Measurements from ENCODE around the gene SIN3B. TPM values are rescaled to one million over a fixed set of nuclear protein-coding genes. Genes with fewer than 3 reads are reported as not detected.

Gene SIN3B
- polyA plus RNA-seq, 2 of the 4 experiments (the other 2 are of a cell fraction): 12.2 to 21.3 TPM

DNA sequence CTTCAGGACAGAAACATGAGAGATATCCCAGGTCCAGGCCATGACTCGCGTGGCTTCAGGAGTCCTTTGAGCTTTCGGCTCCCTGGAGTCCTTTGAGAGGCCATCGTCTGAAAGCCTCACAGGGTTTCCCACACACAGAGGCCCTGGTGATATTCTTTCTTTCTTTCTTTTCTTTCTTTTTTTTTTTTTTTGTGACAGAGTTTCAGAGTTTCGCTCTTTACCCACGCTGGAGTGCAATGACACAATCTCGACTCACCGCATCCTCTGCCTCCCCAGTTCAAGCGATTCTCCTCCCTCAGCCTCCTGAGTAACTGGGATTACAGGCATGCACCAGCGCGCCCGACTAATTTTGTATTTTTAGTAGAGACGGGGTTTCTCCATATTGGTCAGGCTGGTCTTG lies 5.5 kb downstream of the SIN3B start:
- Histone ChIP-seq H3K4me2 (no peak overlapping the region), H3K27ac (no peak overlapping the region), H3K4me3 (no peak overlapping the region), H3K9me3 (no peaks in the 10 kb centered on the region), H3K4me1 (peaks cover 8% of the 10 kb centered on the region; the same call in 2 of the 3 replicates)
- FAIRE-seq: no peak
- 92% methylated on average over 13 of the region's 13 CpGs for WGBS (ENCODE audit: missing lambda C conversion rate)
- CTCF ChIA-PET: no interaction called here
- no peak for ATAC-seq
- POLR2A ChIA-PET: no interaction called here
- no peak for DNase-seq (ENCODE audit: low read depth in 1 of 2, low spot score in 1 of 2)
- TF ChIP-seq FOXS1 (CRISPR knock-in tag; IDR thresholded peaks at IDR 0.05) (no peak), SMC3 (IDR thresholded peaks at IDR 0.05) (no peak), NPAS2 (CRISPR knock-in tag; IDR thresholded peaks at IDR 0.05; ENCODE audit: borderline replicate concordance) (no peak), CBX8 (IDR thresholded peaks at IDR 0.05) (no peak), HDAC2 (IDR thresholded peaks at IDR 0.05) (no peak), MAFK (IDR thresholded peaks at IDR 0.05; ENCODE audit: partially characterized antibody) (no peak), RAD21 (conservative IDR thresholded peaks at IDR 0.05 in 1 of 2, IDR thresholded peaks at IDR 0.05 in 1 of 2) (no peak), MYC (IDR thresholded peaks at IDR 0.05; ENCODE audit: borderline replicate concordance, low read length) (no peak), HOXB13 (CRISPR knock-in tag; IDR thresholded peaks at IDR 0.05; ENCODE audit: low read depth) (no peak), JUN (IDR thresholded peaks at IDR 0.05) (no peak), EP300 (IDR thresholded peaks at IDR 0.05) (no peak), MAZ (IDR thresholded peaks at IDR 0.05; ENCODE audit: borderline replicate concordance, low read depth, low read length) (no peak), SREBF2 (IDR thresholded peaks at IDR 0.05) (no peak)
- TF ChIP-seq, protein P1, sequence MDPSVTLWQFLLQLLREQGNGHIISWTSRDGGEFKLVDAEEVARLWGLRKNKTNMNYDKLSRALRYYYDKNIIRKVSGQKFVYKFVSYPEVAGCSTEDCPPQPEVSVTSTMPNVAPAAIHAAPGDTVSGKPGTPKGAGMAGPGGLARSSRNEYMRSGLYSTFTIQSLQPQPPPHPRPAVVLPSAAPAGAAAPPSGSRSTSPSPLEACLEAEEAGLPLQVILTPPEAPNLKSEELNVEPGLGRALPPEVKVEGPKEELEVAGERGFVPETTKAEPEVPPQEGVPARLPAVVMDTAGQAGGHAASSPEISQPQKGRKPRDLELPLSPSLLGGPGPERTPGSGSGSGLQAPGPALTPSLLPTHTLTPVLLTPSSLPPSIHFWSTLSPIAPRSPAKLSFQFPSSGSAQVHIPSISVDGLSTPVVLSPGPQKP (IDR thresholded peaks at IDR 0.05; ENCODE audit: low read depth, low read length): no peak
- TF ChIP-seq, protein P2, sequence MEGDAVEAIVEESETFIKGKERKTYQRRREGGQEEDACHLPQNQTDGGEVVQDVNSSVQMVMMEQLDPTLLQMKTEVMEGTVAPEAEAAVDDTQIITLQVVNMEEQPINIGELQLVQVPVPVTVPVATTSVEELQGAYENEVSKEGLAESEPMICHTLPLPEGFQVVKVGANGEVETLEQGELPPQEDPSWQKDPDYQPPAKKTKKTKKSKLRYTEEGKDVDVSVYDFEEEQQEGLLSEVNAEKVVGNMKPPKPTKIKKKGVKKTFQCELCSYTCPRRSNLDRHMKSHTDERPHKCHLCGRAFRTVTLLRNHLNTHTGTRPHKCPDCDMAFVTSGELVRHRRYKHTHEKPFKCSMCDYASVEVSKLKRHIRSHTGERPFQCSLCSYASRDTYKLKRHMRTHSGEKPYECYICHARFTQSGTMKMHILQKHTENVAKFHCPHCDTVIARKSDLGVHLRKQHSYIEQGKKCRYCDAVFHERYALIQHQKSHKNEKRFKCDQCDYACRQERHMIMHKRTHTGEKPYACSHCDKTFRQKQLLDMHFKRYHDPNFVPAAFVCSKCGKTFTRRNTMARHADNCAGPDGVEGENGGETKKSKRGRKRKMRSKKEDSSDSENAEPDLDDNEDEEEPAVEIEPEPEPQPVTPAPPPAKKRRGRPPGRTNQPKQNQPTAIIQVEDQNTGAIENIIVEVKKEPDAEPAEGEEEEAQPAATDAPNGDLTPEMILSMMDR (IDR thresholded peaks at IDR 0.05): no peak
- TF ChIP-seq, protein P3, sequence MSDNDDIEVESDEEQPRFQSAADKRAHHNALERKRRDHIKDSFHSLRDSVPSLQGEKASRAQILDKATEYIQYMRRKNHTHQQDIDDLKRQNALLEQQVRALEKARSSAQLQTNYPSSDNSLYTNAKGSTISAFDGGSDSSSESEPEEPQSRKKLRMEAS (IDR thresholded peaks at IDR 0.05): no peak
- TF ChIP-seq, protein P4, sequence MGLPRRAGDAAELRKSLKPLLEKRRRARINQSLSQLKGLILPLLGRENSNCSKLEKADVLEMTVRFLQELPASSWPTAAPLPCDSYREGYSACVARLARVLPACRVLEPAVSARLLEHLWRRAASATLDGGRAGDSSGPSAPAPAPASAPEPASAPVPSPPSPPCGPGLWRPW (IDR thresholded peaks at IDR 0.05): no peak

DNA sequence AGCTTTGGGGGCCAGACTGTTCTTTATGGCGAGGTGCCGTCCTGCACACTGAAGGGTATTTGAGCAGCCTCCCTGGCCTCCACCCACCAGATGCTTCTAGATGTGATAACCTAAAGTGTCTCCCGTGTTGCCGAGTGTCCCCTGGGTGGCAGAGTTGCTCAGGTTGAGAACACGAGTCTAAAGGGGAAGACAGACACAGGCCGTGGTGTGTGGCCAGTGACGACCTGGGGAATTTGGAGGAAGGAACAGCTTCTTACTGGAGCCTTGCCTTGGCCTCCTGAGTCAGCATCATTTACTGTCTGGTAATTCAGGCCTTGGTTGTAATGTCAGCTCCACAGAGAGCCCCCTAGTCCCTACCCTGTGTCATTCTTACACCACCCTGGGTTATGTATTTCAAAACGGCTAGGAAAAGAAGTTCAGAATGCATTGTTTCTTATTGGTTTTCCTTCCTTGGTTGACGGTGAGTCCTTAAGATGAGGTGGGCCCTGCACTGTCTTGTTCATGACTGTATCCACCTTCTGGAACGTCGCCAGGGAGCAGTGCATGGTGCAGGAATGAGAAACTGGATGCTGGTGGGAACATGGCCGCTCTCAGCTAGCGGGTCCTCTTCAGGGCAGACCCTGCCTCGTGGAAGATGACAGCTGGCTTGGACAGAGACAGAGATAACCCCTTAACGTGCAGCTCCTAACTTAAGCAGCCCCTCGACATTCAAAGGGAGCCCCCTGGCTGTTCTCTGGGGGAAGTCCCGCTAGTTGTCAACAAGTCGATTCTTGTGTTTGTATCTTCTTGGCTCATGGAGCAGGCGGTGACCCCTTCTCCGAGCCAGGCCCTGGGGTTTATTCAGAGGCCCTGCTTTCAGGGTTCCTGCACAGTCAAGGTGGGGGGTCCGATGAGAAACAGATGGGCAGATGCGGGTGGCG lies 7.2 kb downstream of the SIN3B start:
- no peak for ATAC-seq
- POLR2A ChIA-PET: no interaction called here

DNA sequence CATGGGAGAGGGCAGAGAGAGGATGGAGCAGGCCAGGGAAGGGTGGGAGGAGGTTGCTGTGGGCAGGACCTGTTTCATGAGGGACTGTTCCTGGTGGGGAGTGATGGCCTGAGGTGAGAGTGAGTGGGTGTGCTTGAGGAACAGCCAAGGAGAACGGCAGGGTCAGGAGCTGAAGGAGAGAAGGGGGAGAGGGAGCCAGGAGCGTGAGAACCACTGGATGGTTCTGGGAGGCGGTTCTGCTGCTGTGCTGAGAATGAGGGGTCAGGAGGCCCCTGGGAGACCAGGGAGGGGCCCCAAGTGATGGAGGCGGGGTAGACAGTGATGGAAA lies 7.8 kb downstream of the SIN3B start:
- Histone ChIP-seq H3K4me2 (no peak overlapping the region), H3K9me3 (no peaks in the 10 kb centered on the region), H3K4me1 (no peaks in the 10 kb centered on the region), H3K4me3 (no peak overlapping the region), H3K27ac (no peak overlapping the region)
- no peak for FAIRE-seq
- ChIA-PET POLR2A (no interaction called here), CTCF (interaction anchor here (1.7 kb wide), 1 partner anchor 66 kb away, joined by 6 read pairs; no protein-coding TSS in a partner anchor)
- no peak for DNase-seq (ENCODE audit: low read depth in 1 of 2, low spot score in 1 of 2)
- no peak for ATAC-seq
- WGBS (ENCODE audit: missing lambda C conversion rate): 93% methylated on average over 4 of the region's 4 CpGs
- TF ChIP-seq RARB (CRISPR knock-in tag; IDR thresholded peaks at IDR 0.05) (no peak), GATA3 (IDR thresholded peaks at IDR 0.05; ENCODE audit: borderline replicate concordance) (no peak), SMC3 (IDR thresholded peaks at IDR 0.05) (no peak), NFE2L2 (conservative IDR thresholded peaks at IDR 0.05; ENCODE audit: low read length) (no peak), ZNF302 (CRISPR knock-in tag; IDR thresholded peaks at IDR 0.05) (no peak), HOXB13 (CRISPR knock-in tag; IDR thresholded peaks at IDR 0.05; ENCODE audit: low read depth) (no peak), ZC3H11A (IDR thresholded peaks at IDR 0.05) (no peak), MAFK (IDR thresholded peaks at IDR 0.05; ENCODE audit: partially characterized antibody) (no peak)
- TF ChIP-seq, protein P3 (IDR thresholded peaks at IDR 0.05): no peak
- TF ChIP-seq, protein P2 (IDR thresholded peaks at IDR 0.05): no peak
- TF ChIP-seq, protein P5, sequence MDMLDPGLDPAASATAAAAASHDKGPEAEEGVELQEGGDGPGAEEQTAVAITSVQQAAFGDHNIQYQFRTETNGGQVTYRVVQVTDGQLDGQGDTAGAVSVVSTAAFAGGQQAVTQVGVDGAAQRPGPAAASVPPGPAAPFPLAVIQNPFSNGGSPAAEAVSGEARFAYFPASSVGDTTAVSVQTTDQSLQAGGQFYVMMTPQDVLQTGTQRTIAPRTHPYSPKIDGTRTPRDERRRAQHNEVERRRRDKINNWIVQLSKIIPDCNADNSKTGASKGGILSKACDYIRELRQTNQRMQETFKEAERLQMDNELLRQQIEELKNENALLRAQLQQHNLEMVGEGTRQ (IDR thresholded peaks at IDR 0.05): no peak

More for the DNA sequence above, 7.2 kb downstream of the SIN3B start:
- Histone ChIP-seq H3K9me3 (no peaks in the 10 kb centered on the region), H3K4me2 (no peak overlapping the region), H3K4me1 (no peaks in the 10 kb centered on the region), H3K4me3 (no peak overlapping the region), H3K27ac (no peak overlapping the region)
- TF ChIP-seq KDM5A (IDR thresholded peaks at IDR 0.05) (no peak), NFE2L2 (conservative IDR thresholded peaks at IDR 0.05; ENCODE audit: low read length) (no peak), EHF (CRISPR knock-in tag; IDR thresholded peaks at IDR 0.05) (no peak), TP53 (CRISPR knock-in tag; IDR thresholded peaks at IDR 0.05) (no peak), HOXB5 (CRISPR knock-in tag; IDR thresholded peaks at IDR 0.05) (no peak), RNF2 (IDR thresholded peaks at IDR 0.05; ENCODE audit: borderline replicate concordance, low read depth) (no peak), FOSB (CRISPR knock-in tag; IDR thresholded peaks at IDR 0.05) (no peak)
- DNase-seq (ENCODE audit: low read depth in 1 of 2, low spot score in 1 of 2) (no peak), FAIRE-seq (no peak)
- WGBS (ENCODE audit: missing lambda C conversion rate): 87% methylated on average over 20 of the region's 23 CpGs
- CTCF ChIA-PET: interaction anchor here (1.0 to 1.7 kb wide), 2 partner anchors 65 to 216 kb away, joined by 3 to 6 read pairs; no protein-coding TSS in a partner anchor
